ENCODE results near the gene BMPR1A. TPM values are rescaled to one million over a fixed set of nuclear protein-coding genes. Genes with fewer than 3 reads are reported as not detected.

BMPR1A gene
- total and polyA plus RNA-seq, 2 of the 13 experiments (the other 11 are each of a cell fraction or from before 2014, with no cell fraction given), result 17.8 to 44.2 TPM

GRCh38 chr10:86710987-86711512 is 45.4 kb upstream of the BMPR1A start (continued):
- TF ChIP-seq ZSCAN9 (CRISPR knock-in tag; IDR thresholded peaks at IDR 0.05; ENCODE audit: borderline replicate concordance), result no peak
- TF ChIP-seq, protein P1, sequence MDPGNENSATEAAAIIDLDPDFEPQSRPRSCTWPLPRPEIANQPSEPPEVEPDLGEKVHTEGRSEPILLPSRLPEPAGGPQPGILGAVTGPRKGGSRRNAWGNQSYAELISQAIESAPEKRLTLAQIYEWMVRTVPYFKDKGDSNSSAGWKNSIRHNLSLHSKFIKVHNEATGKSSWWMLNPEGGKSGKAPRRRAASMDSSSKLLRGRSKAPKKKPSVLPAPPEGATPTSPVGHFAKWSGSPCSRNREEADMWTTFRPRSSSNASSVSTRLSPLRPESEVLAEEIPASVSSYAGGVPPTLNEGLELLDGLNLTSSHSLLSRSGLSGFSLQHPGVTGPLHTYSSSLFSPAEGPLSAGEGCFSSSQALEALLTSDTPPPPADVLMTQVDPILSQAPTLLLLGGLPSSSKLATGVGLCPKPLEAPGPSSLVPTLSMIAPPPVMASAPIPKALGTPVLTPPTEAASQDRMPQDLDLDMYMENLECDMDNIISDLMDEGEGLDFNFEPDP (CRISPR knock-in tag; conservative IDR thresholded peaks at IDR 0.05), result no peak
- no peak for TF ChIP-seq KLF13 (CRISPR knock-in tag; IDR thresholded peaks at IDR 0.05)
- TF ChIP-seq MTA1 (CRISPR knock-in tag; IDR thresholded peaks at IDR 0.05; ENCODE audit: borderline replicate concordance), result no peak; the same call in 1 of the 2 replicates
- TF ChIP-seq GLI4 (CRISPR knock-in tag; IDR thresholded peaks at IDR 0.05; ENCODE audit: borderline replicate concordance), result no peak
- no peak for TF ChIP-seq ZNF451 (CRISPR knock-in tag; IDR thresholded peaks at IDR 0.05)
- TF ChIP-seq, protein P2, sequence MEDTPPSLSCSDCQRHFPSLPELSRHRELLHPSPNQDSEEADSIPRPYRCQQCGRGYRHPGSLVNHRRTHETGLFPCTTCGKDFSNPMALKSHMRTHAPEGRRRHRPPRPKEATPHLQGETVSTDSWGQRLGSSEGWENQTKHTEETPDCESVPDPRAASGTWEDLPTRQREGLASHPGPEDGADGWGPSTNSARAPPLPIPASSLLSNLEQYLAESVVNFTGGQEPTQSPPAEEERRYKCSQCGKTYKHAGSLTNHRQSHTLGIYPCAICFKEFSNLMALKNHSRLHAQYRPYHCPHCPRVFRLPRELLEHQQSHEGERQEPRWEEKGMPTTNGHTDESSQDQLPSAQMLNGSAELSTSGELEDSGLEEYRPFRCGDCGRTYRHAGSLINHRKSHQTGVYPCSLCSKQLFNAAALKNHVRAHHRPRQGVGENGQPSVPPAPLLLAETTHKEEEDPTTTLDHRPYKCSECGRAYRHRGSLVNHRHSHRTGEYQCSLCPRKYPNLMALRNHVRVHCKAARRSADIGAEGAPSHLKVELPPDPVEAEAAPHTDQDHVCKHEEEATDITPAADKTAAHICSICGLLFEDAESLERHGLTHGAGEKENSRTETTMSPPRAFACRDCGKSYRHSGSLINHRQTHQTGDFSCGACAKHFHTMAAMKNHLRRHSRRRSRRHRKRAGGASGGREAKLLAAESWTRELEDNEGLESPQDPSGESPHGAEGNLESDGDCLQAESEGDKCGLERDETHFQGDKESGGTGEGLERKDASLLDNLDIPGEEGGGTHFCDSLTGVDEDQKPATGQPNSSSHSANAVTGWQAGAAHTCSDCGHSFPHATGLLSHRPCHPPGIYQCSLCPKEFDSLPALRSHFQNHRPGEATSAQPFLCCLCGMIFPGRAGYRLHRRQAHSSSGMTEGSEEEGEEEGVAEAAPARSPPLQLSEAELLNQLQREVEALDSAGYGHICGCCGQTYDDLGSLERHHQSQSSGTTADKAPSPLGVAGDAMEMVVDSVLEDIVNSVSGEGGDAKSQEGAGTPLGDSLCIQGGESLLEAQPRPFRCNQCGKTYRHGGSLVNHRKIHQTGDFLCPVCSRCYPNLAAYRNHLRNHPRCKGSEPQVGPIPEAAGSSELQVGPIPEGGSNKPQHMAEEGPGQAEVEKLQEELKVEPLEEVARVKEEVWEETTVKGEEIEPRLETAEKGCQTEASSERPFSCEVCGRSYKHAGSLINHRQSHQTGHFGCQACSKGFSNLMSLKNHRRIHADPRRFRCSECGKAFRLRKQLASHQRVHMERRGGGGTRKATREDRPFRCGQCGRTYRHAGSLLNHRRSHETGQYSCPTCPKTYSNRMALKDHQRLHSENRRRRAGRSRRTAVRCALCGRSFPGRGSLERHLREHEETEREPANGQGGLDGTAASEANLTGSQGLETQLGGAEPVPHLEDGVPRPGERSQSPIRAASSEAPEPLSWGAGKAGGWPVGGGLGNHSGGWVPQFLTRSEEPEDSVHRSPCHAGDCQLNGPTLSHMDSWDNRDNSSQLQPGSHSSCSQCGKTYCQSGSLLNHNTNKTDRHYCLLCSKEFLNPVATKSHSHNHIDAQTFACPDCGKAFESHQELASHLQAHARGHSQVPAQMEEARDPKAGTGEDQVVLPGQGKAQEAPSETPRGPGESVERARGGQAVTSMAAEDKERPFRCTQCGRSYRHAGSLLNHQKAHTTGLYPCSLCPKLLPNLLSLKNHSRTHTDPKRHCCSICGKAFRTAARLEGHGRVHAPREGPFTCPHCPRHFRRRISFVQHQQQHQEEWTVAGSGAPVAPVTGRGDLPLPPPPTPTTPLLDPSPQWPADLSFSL (CRISPR knock-in tag; IDR thresholded peaks at IDR 0.05), result no peak
- TF ChIP-seq U2AF1 (optimal IDR thresholded peaks at IDR 0.05; ENCODE audit: low read depth, low read length), result no peak
- no peak for TF ChIP-seq ZNF7 (CRISPR knock-in tag; IDR thresholded peaks at IDR 0.05)
- no peak for TF ChIP-seq ZNF598 (CRISPR knock-in tag; IDR thresholded peaks at IDR 0.05; ENCODE audit: borderline replicate concordance)
- TF ChIP-seq, protein P3, sequence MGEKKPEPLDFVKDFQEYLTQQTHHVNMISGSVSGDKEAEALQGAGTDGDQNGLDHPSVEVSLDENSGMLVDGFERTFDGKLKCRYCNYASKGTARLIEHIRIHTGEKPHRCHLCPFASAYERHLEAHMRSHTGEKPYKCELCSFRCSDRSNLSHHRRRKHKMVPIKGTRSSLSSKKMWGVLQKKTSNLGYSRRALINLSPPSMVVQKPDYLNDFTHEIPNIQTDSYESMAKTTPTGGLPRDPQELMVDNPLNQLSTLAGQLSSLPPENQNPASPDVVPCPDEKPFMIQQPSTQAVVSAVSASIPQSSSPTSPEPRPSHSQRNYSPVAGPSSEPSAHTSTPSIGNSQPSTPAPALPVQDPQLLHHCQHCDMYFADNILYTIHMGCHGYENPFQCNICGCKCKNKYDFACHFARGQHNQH (CRISPR knock-in tag; IDR thresholded peaks at IDR 0.05), result no peak
- TF ChIP-seq ZFP36 (IDR thresholded peaks at IDR 0.05; ENCODE audit: borderline replicate concordance, low read depth, low read length, partially characterized antibody), result no peak
- TF ChIP-seq, protein P4, sequence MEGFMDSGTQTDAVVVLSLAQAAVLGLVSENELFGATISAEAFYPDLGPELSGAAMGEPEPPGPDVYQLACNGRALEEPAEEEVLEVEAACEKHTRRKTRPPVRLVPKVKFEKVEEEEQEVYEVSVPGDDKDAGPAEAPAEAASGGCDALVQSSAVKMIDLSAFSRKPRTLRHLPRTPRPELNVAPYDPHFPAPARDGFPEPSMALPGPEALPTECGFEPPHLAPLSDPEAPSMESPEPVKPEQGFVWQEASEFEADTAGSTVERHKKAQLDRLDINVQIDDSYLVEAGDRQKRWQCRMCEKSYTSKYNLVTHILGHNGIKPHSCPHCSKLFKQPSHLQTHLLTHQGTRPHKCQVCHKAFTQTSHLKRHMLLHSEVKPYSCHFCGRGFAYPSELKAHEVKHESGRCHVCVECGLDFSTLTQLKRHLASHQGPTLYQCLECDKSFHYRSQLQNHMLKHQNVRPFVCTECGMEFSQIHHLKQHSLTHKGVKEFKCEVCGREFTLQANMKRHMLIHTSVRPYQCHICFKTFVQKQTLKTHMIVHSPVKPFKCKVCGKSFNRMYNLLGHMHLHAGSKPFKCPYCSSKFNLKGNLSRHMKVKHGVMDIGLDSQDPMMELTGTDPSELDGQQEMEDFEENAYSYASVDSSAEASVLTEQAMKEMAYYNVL (CRISPR knock-in tag; IDR thresholded peaks at IDR 0.05; ENCODE audit: borderline replicate concordance), result peak; percentile 76; the same call in 1 of the 2 replicates
- TF ChIP-seq ZBTB7A (CRISPR knock-in tag; IDR thresholded peaks at IDR 0.05), result no peak
- peak; percentile 36; the same call in 1 of the 2 replicates for TF ChIP-seq ZIK1 (CRISPR knock-in tag; IDR thresholded peaks at IDR 0.05; ENCODE audit: borderline replicate concordance, low read depth)
- TF ChIP-seq MTF1 (CRISPR knock-in tag; IDR thresholded peaks at IDR 0.05), result no peak
- no peak for TF ChIP-seq ARID2 (CRISPR knock-in tag; IDR thresholded peaks at IDR 0.05; ENCODE audit: borderline replicate concordance)
- TF ChIP-seq FLYWCH1 (CRISPR knock-in tag; IDR thresholded peaks at IDR 0.05), result no peak

All from HepG2 (cell line).